HEK293 (cell line): ENCODE measurements around the gene RAB40C.

Experiments
- CTCF ChIA-PET: fragments of 350-600 bp; formaldehyde crosslinking; extraction: SDS; loops from one replicate; lab custom pipeline; 2021; ENCODE audit warnings: antibody characterized with exemption; lab: Yijun Ruan, JAX
- POLR2A ChIA-PET: fragments of 300-600 bp; formaldehyde crosslinking; extraction: SDS; loops from one replicate; lab custom pipeline; 2020; ENCODE audit warnings: antibody characterized with exemption, inconsistent platforms; lab: Yijun Ruan, JAX
- H3K27ac ChIP-seq: fragments of 200-500 bp; sonication (Bioruptor generic); 2 replicates; pipeline ENCODE4 v1.5.1; 2014; ENCODE audit warnings: low read depth, low read length, control low read depth, inconsistent platforms; ENCODE audit errors: extremely low read depth
- H3K36me3 ChIP-seq, 2 experiments: fragments of 200-500 bp in 1 of 2; sonication (Bioruptor generic) in 1 of 2; 1 replicate in 1 of 2; 2 replicates in 1 of 2; pipeline ENCODE4 v1.5.1; 2014 to 2017; ENCODE audit warnings: inconsistent platforms in 2 of 2, low read length in 2 of 2; ENCODE audit not compliant: control insufficient read depth in 2 of 2, insufficient read depth in 1 of 2
- H3K4me1 ChIP-seq: fragments of 200-500 bp; sonication (Bioruptor generic); 2 replicates; pipeline ENCODE4 v1.5.1; 2014; ENCODE audit warnings: mild to moderate bottlenecking, low read length, inconsistent platforms; ENCODE audit not compliant: control insufficient read depth, insufficient read depth
- H3K4me3 ChIP-seq: 2 replicates; pipeline ENCODE4 v1.5.1; 2011; ENCODE audit warnings: low read depth, mild to moderate bottlenecking, control low read depth, low read length, moderate library complexity
- H3K9me3 ChIP-seq: fragments of 200-500 bp; sonication (Bioruptor generic); 2 replicates; pipeline ENCODE4 v1.5.1; 2014; ENCODE audit warnings: low read depth, low read length, inconsistent platforms; ENCODE audit not compliant: control insufficient read depth, insufficient read depth
- GLI4 ChIP-seq: fragments of 450-650 bp; formaldehyde crosslinking; IDR thresholded peaks from 2 replicates; pipeline ENCODE4 v1.5.1; 2016; ENCODE audit warnings: missing biosample characterization, missing genetic modification characterization
- GLIS2 ChIP-seq: fragments of 450-650 bp; formaldehyde crosslinking; IDR thresholded peaks from 2 replicates; pipeline ENCODE4 v1.5.1; 2016; ENCODE audit warnings: missing biosample characterization, missing genetic modification characterization
- HOXA7 ChIP-seq: sonication (generic); formaldehyde crosslinking; IDR thresholded peaks from 2 replicates; pipeline ENCODE4 v1.8.1; 2022; ENCODE audit warnings: missing genetic modification reagents, borderline replicate concordance
- OVOL3 ChIP-seq: fragments of 450-650 bp; formaldehyde crosslinking; IDR thresholded peaks from 2 replicates; pipeline ENCODE4 v1.5.1; 2016; ENCODE audit warnings: missing biosample characterization, missing genetic modification characterization
- SCRT1 ChIP-seq: fragments of 450-650 bp; formaldehyde crosslinking; IDR thresholded peaks from 2 replicates; pipeline ENCODE4 v1.5.1; 2016; ENCODE audit warnings: missing biosample characterization, missing genetic modification characterization, borderline replicate concordance
- SCRT2 ChIP-seq: fragments of 450-650 bp; formaldehyde crosslinking; IDR thresholded peaks from 2 replicates; pipeline ENCODE4 v1.5.1; 2016; ENCODE audit warnings: missing biosample characterization, missing genetic modification characterization
- YY2 ChIP-seq: fragments of 450-650 bp; formaldehyde crosslinking; IDR thresholded peaks from 2 replicates; pipeline ENCODE4 v1.5.1; 2016; ENCODE audit warnings: missing biosample characterization, missing genetic modification characterization
- ZNF155 ChIP-seq: fragments of 450-650 bp; formaldehyde crosslinking; IDR thresholded peaks from 2 replicates; pipeline ENCODE4 v1.5.1; 2016; ENCODE audit warnings: missing biosample characterization, missing genetic modification characterization
- ZNF292 ChIP-seq: fragments of 450-650 bp; formaldehyde crosslinking; IDR thresholded peaks from 2 replicates; pipeline ENCODE4 v1.5.1; 2016; ENCODE audit warnings: low read depth, missing biosample characterization, missing genetic modification characterization, borderline replicate concordance
- ZNF354C ChIP-seq: fragments of 450-650 bp; formaldehyde crosslinking; IDR thresholded peaks from 2 replicates; pipeline ENCODE4 v1.5.1; 2016; ENCODE audit warnings: missing biosample characterization, missing genetic modification characterization, low read depth, borderline replicate concordance
- ZNF660 ChIP-seq: fragments of 450-650 bp; IDR thresholded peaks from 2 replicates; pipeline ENCODE4 v1.5.1; 2018; ENCODE audit warnings: missing biosample characterization, mild to moderate bottlenecking, missing genetic modification characterization
- TF ChIP-seq, protein P1 (sequence below): fragments of 450-650 bp; formaldehyde crosslinking; IDR thresholded peaks from 2 replicates; pipeline ENCODE4 v1.5.1; 2016; ENCODE audit warnings: missing biosample characterization, missing genetic modification characterization
- TF ChIP-seq, protein P2 (sequence below): fragments of 450-650 bp; formaldehyde crosslinking; IDR thresholded peaks from 2 replicates; pipeline ENCODE4 v1.5.1; 2017; ENCODE audit warnings: missing biosample characterization, missing genetic modification characterization
- TF ChIP-seq, protein P3 (sequence below): fragments of 450-650 bp; formaldehyde crosslinking; IDR thresholded peaks from 2 replicates; pipeline ENCODE4 v1.5.0; 2017; ENCODE audit warnings: missing biosample characterization, missing genetic modification characterization, borderline replicate concordance
- TF ChIP-seq, protein P4 (sequence below): fragments of 450-650 bp; formaldehyde crosslinking; IDR thresholded peaks from 2 replicates; pipeline ENCODE4 v1.5.1; 2016; ENCODE audit warnings: missing biosample characterization, missing genetic modification characterization
- TF ChIP-seq, protein P5 (sequence below): fragments of 450-650 bp; formaldehyde crosslinking; IDR thresholded peaks from 2 replicates; pipeline ENCODE4 v1.5.1; 2016; ENCODE audit warnings: missing biosample characterization, missing genetic modification characterization

RAB40C gene

DNA sequence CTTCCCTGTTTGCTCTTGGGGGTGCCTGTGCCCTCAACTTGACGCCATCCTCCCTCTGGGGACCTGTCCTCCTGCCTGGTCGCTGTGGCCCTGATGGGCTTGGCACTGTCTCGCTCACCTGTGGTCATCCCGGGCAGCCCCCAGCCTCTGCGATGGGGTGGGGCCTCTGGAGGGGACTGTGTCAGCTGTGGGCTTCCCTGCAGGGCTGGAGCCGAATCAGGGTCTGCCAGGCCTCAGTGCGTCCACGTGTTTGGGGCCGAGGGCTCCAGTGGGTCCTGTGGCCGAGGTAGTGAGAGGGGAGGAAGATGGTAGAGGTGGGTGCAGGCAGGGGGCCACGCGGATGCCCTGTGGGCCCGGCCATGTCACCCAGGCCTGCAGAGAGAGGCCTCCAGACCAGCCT lies 12.1 kb upstream of the RAB40C start (continued):
- TF ChIP-seq, protein P1, sequence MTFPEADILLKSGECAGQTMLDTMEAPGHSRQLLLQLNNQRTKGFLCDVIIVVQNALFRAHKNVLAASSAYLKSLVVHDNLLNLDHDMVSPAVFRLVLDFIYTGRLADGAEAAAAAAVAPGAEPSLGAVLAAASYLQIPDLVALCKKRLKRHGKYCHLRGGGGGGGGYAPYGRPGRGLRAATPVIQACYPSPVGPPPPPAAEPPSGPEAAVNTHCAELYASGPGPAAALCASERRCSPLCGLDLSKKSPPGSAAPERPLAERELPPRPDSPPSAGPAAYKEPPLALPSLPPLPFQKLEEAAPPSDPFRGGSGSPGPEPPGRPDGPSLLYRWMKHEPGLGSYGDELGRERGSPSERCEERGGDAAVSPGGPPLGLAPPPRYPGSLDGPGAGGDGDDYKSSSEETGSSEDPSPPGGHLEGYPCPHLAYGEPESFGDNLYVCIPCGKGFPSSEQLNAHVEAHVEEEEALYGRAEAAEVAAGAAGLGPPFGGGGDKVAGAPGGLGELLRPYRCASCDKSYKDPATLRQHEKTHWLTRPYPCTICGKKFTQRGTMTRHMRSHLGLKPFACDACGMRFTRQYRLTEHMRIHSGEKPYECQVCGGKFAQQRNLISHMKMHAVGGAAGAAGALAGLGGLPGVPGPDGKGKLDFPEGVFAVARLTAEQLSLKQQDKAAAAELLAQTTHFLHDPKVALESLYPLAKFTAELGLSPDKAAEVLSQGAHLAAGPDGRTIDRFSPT (tag by site-specific recombination), result no peak
- TF ChIP-seq ZNF155 (tag by site-specific recombination), result no peak
- TF ChIP-seq, all 188 proteins: peak for 0

DNA sequence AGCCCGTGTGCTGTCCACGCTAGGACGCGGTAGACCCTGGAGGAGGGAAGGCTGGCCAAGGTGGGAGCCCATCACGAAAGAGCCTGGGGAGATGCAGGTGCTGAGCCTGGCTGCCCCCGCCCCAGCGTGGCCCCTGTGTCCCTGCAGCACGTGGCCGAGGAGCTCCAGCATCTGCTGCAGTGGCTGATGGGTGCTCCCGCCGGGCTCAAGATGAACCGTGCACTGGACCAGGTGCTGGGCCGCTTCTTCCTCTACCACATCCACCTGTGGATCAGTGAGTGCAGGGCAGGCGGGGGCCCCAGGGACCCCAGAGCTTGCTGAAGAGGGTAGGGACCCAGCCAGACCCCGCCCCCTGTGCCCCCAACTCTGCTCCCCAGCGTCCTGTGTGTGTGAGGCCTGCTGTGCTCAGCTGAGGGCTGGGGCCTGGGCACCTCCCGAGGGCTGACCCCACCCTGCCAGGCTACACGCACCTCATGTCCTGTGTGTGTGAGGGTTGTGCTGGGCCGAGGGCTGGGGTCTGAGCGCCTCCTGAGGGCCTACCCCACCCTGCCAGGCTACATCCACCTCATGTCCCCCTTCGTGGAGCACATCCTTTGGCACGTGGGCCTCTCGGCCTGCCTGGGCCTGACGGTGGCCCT lies 11.5 kb upstream of the RAB40C start:
- H3K4me1 ChIP-seq, result no peaks in the 10 kb centered on the region
- POLR2A ChIA-PET, result no interaction called here

More for the DNA sequence above, 11.5 kb upstream of the RAB40C start:
- CTCF ChIA-PET, result interaction anchor here (0.8 kb wide), 1 partner anchor 97 kb away, joined by 4 read pairs; the partner anchor contains the start of gene RHBDL1
- H3K4me3 ChIP-seq, result no peak overlapping the region
- H3K9me3 ChIP-seq, result no peaks in the 10 kb centered on the region
- peaks cover 0 to 55% of the 10 kb centered on the region in 2 experiments; a peak in 1 of 3 replicates for H3K36me3 ChIP-seq
- H3K27ac ChIP-seq, result 0 out of 2 replicates have a peak overlapping the region, but pooled peaks have one; percentile 16
- TF ChIP-seq, protein P2, sequence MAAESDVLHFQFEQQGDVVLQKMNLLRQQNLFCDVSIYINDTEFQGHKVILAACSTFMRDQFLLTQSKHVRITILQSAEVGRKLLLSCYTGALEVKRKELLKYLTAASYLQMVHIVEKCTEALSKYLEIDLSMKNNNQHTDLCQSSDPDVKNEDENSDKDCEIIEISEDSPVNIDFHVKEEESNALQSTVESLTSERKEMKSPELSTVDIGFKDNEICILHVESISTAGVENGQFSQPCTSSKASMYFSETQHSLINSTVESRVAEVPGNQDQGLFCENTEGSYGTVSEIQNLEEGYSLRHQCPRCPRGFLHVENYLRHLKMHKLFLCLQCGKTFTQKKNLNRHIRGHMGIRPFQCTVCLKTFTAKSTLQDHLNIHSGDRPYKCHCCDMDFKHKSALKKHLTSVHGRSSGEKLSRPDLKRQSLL, result peak; percentile 88
- TF ChIP-seq HOXA7 (CRISPR knock-in tag) (no peak), SCRT1 (tag by site-specific recombination) (0 out of 2 replicates have a peak, but pooled peaks have one; percentile 14), GLI4 (tag by site-specific recombination) (no peak), YY2 (tag by site-specific recombination) (no peak), ZNF354C (tag by site-specific recombination) (no peak), OVOL3 (tag by site-specific recombination) (no peak), ZNF660 (no peak), GLIS2 (tag by site-specific recombination) (0 out of 2 replicates have a peak, but pooled peaks have one; percentile 23), ZNF292 (no peak), SCRT2 (peak; percentile 63)
- TF ChIP-seq, protein P3, sequence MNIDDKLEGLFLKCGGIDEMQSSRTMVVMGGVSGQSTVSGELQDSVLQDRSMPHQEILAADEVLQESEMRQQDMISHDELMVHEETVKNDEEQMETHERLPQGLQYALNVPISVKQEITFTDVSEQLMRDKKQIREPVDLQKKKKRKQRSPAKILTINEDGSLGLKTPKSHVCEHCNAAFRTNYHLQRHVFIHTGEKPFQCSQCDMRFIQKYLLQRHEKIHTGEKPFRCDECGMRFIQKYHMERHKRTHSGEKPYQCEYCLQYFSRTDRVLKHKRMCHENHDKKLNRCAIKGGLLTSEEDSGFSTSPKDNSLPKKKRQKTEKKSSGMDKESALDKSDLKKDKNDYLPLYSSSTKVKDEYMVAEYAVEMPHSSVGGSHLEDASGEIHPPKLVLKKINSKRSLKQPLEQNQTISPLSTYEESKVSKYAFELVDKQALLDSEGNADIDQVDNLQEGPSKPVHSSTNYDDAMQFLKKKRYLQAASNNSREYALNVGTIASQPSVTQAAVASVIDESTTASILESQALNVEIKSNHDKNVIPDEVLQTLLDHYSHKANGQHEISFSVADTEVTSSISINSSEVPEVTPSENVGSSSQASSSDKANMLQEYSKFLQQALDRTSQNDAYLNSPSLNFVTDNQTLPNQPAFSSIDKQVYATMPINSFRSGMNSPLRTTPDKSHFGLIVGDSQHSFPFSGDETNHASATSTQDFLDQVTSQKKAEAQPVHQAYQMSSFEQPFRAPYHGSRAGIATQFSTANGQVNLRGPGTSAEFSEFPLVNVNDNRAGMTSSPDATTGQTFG, result 0 out of 2 replicates have a peak, but pooled peaks have one; percentile 8
- TF ChIP-seq, protein P4, sequence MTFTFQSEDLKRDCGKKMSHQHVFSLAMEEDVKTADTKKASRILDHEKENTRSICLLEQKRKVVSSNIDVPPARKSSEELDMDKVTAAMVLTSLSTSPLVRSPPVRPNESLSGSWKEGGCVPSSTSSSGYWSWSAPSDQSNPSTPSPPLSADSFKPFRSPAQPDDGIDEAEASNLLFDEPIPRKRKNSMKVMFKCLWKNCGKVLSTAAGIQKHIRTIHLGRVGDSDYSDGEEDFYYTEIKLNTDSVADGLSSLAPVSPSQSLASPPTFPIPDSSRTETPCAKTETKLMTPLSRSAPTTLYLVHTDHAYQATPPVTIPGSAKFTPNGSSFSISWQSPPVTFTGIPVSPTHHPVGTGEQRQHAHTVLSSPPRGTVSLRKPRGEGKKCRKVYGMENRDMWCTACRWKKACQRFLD, result no peak
- TF ChIP-seq, protein P5, sequence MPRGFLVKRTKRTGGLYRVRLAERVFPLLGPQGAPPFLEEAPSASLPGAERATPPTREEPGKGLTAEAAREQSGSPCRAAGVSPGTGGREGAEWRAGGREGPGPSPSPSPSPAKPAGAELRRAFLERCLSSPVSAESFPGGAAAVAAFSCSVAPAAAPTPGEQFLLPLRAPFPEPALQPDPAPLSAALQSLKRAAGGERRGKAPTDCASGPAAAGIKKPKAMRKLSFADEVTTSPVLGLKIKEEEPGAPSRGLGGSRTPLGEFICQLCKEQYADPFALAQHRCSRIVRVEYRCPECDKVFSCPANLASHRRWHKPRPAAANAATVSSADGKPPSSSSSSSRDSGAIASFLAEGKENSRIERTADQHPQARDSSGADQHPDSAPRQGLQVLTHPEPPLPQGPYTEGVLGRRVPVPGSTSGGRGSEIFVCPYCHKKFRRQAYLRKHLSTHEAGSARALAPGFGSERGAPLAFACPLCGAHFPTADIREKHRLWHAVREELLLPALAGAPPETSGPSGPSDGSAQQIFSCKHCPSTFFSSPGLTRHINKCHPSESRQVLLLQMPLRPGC (tag by site-specific recombination), result no peak
